Ectodermal cell (in vitro differentiated cells): ENCODE data around the gene AKAP5.

Source experiments
- H3K27ac ChIP-seq: 2 replicates; pipeline ENCODE4 v1.7.0; 2013; ENCODE audit warnings: mild to moderate bottlenecking, low read depth, low read length; ENCODE audit not compliant: insufficient read depth, poor library complexity, severe bottlenecking
- H3K27me3 ChIP-seq: 2 replicates; pipeline ENCODE4 v1.7.0; 2013; ENCODE audit warnings: mild to moderate bottlenecking, low read length; ENCODE audit not compliant: insufficient read depth, control insufficient read depth, poor library complexity, severe bottlenecking
- H3K36me3 ChIP-seq: one replicate; pipeline ENCODE4 v1.7.0; 2013; ENCODE audit warnings: low read length; ENCODE audit not compliant: control insufficient read depth, insufficient read depth
- H3K4me1 ChIP-seq: one replicate; pipeline ENCODE4 v1.7.0; 2013; ENCODE audit warnings: low read length; ENCODE audit not compliant: control insufficient read depth, insufficient read depth
- H3K4me3 ChIP-seq: 2 replicates; pipeline ENCODE4 v1.7.0; 2013; ENCODE audit warnings: low read depth, low read length, control low read depth; ENCODE audit not compliant: insufficient read depth
- H3K9me3 ChIP-seq: 2 replicates; pipeline ENCODE4 v1.7.0; 2013; ENCODE audit warnings: mild to moderate bottlenecking, low read length, moderate library complexity; ENCODE audit not compliant: control insufficient read depth
- WGBS, 2 experiments: methylation state at CpG; one replicate each; pipeline ENCODE4 v1.1.7; 2013; ENCODE audit warnings: missing lambda C conversion rate in 2 of 2; 5-methylcytosine and 5-hydroxymethylcytosine counted together

AKAP5 gene

DNA sequence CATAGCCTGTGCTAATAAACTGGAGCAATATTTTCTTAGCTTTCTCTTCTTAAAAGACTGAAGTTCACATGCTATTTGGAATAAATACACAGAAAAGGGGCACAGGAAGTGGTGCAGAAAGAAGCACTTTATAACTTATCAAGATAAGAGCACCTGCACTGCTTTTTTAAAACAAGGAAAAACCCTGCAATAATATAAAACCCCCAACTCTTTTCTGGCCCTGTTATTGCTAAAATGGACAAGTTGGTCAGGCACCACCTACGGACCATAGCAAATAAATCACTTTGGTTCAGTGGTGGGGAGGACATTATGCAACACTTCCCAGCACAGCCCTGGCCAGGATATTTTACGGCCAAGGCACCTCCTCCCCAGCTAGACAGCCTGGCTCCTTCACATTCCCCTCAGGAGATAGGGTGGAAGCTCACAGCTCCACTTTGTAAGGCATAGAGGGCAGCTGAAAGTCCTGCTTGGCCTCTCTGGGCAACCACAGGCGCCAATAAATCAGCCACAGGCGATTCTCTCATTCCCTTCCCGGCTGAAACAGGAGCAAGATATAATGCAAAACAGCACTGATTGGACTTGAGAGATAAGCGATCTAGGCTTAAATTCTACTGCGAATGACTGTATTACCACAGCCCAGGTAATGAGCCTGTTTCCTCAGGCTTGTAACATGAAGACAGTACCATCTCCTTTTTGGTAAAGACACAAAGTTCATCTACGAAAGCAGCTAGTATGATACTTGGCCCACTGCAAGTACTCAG, 36.3 kb downstream of the AKAP5 start:
- WGBS, 2 experiments: 89 to 90% methylated on average over 8 of the region's 8 CpGs
- Histone ChIP-seq H3K9me3 (no peaks in the 10 kb centered on the region), H3K27me3 (no peaks in the 10 kb centered on the region), H3K27ac (no peak overlapping the region), H3K4me1 (peaks cover 15% of the 10 kb centered on the region), H3K4me3 (no peak overlapping the region), H3K36me3 (no peaks in the 10 kb centered on the region)

DNA sequence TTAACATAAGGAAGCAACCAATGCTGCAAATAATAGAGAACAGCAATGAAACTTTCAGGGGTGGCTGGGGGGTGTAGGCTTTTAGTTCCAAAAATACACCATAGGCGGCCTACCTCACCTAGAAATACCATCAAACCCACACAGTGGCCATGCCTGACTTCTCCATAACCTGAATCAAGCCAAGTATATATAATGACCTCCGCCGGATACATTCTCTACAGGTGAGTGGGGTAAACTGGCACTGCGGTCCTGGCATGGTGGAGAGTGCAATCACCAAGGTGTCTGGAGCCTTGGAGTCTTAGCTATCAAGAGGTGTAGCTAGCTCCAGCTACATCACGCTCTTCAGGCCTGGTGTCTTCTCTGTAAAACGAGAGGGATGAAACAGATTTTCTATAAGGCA, 37.2 kb downstream of the AKAP5 start:
- Histone ChIP-seq H3K4me1 (peaks cover 15% of the 10 kb centered on the region), H3K27ac (no peak overlapping the region), H3K9me3 (no peaks in the 10 kb centered on the region), H3K4me3 (peak overlapping the region; percentile 61), H3K36me3 (no peaks in the 10 kb centered on the region), H3K27me3 (no peaks in the 10 kb centered on the region)
- 81 to 83% methylated on average over 6 of the region's 6 CpGs for WGBS, 2 experiments

DNA sequence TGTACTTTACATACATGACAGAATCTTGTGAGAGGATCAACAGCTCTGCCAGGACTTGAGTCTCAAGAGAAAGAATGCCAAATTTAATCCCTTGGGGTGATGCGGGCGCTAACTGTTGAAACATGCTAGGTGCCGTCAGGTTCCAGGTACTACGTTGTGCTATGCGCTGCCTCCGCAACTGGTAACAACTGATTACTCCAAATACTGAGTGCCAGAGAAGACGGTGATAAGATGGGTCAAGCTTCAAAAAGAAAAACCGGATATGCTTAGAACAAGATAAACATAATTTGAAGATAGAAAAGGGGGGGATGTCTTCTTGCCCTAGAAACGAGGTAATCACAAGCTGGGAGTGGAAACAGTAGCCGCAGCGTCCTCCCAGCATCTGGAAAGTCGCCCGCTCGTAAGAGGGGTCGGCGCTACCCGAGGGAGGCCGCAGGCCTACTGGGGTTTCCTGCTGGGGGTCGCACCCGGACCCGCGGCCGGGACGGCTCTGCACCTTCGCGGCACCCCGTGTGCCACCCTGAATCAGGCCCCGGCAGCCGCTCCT, 37.7 kb downstream of the AKAP5 start:
- H3K36me3 ChIP-seq: no peaks in the 10 kb centered on the region
- no peaks in the 10 kb centered on the region for H3K27me3 ChIP-seq
- peak overlapping the region; percentile 64 for H3K27ac ChIP-seq
- H3K9me3 ChIP-seq: no peaks in the 10 kb centered on the region
- 6 to 7% methylated on average over 29 of the region's 29 CpGs for WGBS, 2 experiments
- peak overlapping the region; percentile 61 for H3K4me3 ChIP-seq
- peaks cover 15% of the 10 kb centered on the region for H3K4me1 ChIP-seq

DNA sequence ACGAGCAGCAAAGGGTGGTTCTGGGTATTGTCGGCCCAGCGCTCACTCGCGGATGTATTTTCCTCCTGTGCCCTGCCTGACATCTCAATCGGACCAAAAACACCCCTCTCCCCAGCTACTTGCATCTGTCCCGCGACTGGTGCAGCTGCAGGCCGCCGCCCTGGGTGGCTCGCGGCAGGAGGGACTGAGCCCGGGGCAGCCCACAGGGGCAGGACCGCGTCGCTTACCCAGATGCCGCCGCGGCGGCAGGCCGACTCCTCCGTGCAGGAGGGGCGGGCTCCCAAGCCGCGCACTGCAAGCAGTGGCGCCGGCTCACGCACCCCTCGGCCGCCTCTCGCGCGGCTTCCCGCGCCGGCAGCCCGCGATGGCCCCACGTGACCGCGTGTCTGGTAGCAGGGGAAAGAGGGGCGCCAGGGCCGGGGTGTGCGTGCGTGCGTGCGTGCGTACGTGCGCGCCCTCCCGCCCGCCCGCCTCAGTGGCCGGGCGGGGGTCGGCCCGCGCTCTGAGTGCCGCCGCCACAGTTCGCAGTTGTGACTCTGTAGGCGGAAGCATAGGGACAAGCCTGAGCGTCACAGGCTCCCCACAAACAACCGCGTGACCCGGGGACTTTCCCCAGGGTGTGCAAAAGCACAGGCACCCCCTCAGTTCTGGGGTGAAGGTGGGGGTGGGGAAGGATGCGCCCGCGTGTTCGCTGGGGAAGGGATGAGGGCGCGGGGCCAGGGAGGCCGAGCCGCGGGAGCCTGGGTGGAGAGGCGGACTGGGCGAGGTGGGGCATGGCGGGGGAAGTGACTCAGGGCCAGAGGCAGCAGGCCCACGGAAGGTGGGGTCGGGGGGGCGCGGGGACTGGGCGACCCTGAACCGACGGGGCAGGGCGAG, 38.4 kb downstream of the AKAP5 start, which contains the start of gene ZBTB25:
ZBTB25 (minus strand) TSS at position 405 of the 876 bp plus-strand sequence. CDS start 13,305 bp downstream, outside the sequence.
- Histone ChIP-seq H3K4me1 (peaks cover 21% of the 10 kb centered on the region), H3K9me3 (no peaks in the 10 kb centered on the region), H3K27me3 (no peaks in the 10 kb centered on the region), H3K27ac (peak within 1 kb of the TSS; percentile 99), H3K4me3 (peak within 1 kb of the TSS; percentile 61), H3K36me3 (no peaks in the 10 kb centered on the region)
- 0 to 1% methylated on average over 87 of the region's 87 CpGs for WGBS, 2 experiments

DNA sequence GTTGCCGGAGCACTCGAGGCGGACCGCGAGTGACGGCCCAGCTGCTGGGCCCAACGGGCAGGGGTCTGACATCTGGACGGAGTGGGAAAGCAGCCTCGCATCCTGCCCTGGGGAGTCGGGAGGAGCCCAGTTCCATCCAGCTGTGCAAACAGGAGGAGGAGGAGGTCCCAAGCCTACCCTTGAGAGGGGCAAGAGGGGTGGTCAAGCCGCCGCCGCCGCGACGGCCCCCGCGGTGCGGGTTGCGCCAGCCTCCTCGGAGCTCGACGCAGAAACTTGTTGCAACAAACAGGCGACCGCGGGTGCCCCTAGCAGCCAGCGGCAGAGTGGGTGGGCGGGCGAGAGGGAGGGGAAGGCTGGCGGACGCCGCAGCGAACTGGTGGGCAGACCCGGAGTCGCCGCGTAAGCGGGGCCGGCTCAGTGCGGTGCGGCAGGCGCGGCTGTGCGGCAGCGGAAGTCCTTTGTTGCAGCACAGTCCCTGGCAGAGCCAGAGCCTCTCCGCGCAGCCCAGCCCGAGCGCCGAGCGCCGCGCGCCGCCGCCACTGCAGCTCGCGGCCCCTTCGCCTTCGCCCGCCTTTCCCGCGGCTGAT, 39.1 kb downstream of the AKAP5 start, which contains the start of gene ZBTB1:
ZBTB1 (plus strand) TSS at position 461 of the 587 bp plus-strand sequence. CDS start 16,735 bp downstream, outside the sequence.
- 0% methylated on average over 63 of the region's 63 CpGs for WGBS, 2 experiments
- H3K27ac ChIP-seq: peak within 1 kb of the TSS; percentile 99
- H3K9me3 ChIP-seq: no peaks in the 10 kb centered on the region
- peaks cover 26% of the 10 kb centered on the region for H3K4me1 ChIP-seq
- H3K4me3 ChIP-seq: peak within 1 kb of the TSS; percentile 61
- H3K27me3 ChIP-seq: no peaks in the 10 kb centered on the region
- H3K36me3 ChIP-seq: no peaks in the 10 kb centered on the region

DNA sequence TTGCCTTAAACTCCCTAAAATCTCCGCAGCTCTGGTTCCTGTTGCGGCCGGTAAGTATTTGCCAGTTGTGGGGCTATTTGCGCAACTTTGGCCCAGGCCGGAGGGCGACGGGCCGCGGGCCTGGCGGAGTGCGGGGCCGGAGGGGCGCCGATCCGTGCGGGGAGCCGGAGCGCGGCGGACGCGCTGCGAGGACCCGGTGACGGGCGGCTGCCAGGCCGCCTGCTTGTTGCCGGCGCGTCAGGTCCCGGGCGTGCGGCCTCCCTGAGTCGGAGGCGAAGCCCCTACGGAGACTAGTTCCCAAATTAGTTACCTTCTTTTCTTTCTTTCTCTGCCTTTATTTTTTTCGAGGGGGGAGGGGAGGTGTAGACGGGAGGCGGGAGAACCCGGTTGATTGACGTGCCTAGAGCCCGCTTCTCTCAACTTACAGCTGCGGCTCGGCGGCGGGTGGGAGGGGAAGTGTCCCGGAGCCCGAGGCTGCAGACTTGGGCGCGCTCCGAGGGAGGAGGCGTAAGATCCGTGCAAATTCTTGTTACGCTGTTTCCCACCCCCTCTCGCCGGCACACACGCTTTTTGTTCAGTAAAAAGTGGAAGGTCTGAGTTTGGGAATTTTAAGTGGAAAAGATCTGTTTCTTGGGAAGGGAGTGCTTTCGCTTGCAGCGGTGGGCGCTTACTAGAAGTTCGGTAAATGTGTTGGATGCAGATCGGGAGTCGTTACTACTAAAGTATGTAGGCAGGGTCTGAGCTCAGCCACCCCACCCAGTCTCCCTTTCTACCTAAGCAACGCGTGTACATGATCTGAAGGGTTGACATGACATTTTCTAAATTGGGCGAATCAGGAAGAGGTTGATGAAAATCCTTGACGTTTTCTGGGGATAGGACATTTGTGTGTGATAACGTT, 39.8 kb downstream of the AKAP5 start:
- 0 to 1% methylated on average over 67 to 68 of the region's 68 CpGs for WGBS, 2 experiments
- H3K9me3 ChIP-seq: no peaks in the 10 kb centered on the region
- no peaks in the 10 kb centered on the region for H3K27me3 ChIP-seq
- no peaks in the 10 kb centered on the region for H3K36me3 ChIP-seq
- peaks cover 26% of the 10 kb centered on the region for H3K4me1 ChIP-seq
- H3K4me3 ChIP-seq: peak overlapping the region; percentile 61
- H3K27ac ChIP-seq: peak overlapping the region; percentile 99

DNA sequence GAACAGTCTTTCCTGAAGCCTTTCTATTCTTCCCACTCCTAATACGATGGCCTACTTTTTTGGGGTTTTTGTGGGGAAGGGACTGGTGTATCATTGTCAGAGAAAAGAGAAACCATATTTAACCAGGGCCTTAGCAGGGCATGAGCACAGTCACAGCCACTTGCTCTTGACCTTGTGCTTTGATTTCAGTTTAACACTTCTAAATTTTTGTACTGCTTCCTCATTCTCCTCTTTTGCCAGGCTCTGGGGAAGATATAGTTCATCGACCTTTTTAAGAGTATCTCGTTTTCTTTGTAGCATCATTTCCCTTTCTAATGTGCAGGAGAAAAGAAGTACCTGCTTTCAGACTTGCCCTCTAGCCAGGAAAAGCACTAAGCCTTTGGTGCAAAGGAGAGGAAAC, 41.4 kb downstream of the AKAP5 start:
- Histone ChIP-seq H3K4me3 (no peak overlapping the region), H3K4me1 (peaks cover 22% of the 10 kb centered on the region), H3K27me3 (no peaks in the 10 kb centered on the region), H3K27ac (no peak overlapping the region), H3K9me3 (no peaks in the 10 kb centered on the region), H3K36me3 (no peaks in the 10 kb centered on the region)
- WGBS, 2 experiments: 94 to 100% methylated on average over 2 to 3 of the region's 3 CpGs

DNA sequence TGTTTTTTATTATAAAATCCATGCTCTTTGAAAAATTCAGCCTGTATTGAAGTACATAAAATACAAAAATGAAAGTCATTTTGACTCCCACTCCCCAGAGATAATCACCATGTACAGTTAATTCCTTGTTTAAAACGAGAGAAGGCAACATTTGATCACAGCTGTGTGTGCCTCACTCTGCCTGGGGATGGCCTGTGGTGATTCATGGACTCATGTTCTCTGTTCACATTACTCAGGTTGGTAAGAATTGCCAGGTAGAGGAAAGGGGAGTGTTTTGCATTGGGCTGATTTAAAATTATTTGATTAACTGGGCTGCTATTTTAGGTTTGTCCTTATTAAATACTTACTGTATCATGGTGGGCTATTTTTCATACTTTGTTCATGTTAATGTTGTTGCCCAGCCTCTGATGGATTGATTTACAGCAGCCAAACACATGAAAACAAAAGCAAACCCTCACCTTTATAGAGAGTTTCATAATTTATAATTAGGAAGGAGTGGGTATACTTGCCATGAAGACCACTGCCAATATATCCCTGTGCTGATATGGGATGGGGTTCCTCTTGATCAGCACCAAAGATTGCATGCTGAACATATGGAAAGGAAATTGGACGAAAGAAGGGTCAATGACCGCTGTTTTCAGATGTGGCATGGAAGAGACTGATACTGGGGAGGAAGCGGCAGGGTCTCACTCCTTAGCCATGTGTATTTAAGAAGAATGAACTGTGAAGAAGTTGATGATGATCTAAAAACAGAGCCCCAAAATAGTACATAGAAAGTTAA, 42.3 kb downstream of the AKAP5 start:
- Histone ChIP-seq H3K4me1 (peaks cover 13% of the 10 kb centered on the region), H3K4me3 (no peak overlapping the region), H3K9me3 (no peaks in the 10 kb centered on the region), H3K27me3 (no peaks in the 10 kb centered on the region), H3K27ac (no peak overlapping the region), H3K36me3 (no peaks in the 10 kb centered on the region)
- 90 to 98% methylated on average over 4 of the region's 4 CpGs for WGBS, 2 experiments
